ENCODE data around the gene RIT2.

RIT2 gene

GRCh38 chr18:43080671-43081070 is 34.8 kb downstream of the RIT2 start:
- DNase-seq, result no peak

DNA sequence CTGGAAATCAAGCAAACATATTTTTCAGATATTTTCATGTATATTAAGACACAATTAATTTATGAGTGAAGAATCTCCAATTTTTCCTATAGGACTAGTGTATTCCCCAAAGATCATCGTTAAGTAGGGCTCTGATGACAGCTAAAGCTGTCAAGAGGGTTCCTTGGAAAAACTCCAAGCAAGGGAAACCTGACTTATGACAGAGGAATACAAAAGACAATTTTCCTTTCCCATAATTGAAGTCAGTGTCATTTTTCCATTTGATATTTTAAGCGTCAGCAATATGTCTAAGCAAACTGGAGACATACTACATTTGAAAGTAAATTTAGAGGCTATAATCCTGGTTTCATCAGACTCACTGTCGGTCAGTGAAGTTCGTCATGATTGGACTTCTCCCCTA is 36.1 kb downstream of the RIT2 start:
- no peak for DNase-seq

DNA sequence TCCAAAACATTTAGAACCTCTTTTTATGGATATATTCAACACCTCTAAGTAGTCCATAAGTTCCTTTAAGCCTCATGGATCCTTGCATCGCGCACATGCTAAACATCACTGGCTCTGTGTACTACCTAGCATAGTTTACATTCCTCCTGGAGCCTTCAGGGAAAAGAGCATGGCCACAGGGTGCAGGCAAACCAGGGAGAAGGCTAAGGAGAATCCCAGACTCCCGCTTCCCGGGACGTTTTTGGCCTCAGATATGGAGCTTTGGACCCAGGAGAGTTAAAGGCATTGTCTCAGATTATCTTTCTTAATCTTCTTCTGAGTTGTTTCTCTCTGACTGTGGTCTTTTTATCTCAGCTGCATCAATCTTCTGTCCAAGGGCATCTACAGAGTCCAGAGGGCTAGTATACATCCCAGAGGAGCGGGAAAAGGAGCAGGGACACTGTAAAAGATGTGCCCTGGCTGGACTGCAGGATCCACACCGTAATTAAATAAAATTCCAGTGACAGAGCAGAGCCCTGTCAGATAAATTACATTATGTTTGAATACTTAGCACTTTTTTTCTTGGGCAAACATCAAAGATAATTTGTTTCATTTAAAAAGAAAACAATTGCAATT is 36.9 kb downstream of the RIT2 start:
- DNase-seq, result no peak

DNA sequence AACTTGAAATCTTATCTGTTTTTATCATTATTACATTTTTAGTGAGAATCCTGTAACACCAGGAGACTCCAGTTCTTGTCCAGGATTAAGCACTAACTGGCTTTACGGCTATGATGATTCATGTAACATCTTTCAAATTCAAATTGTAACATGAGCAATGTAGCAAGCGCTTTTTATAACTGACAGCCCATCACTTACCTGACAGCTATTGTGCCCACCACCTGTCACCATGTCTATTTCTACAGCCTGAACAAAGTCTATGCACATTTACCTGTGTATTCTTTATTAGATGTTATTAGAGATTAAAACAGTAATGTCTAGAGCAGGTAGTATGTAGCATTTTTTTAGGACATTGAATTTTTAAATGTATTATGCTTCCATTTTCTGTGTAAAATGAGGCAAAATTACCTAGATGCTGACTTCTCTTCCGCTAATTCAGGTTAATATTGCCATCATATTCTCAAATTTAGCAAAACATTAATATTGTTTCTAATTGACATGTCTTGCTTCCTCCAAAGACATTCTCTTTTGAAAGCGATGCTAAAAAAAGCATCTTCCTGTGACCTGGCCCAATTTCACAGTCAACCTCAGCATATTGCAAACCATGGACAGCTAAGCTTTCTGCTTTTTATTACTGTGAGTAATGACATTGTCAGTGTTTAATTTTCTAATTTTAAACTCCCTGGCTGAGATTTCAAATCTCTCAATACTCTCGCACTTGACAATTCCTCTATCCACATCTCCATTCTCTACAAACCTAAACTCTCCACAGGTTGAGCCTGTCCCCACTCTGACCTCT is 37.8 kb downstream of the RIT2 start:
- DNase-seq, result no peak

GRCh38 chr18:43073771-43074170 is 41.7 kb downstream of the RIT2 start:
- no peak for DNase-seq

GRCh38 chr18:43068781-43069180 is 46.7 kb downstream of the RIT2 start:
- no peak for DNase-seq

DNA sequence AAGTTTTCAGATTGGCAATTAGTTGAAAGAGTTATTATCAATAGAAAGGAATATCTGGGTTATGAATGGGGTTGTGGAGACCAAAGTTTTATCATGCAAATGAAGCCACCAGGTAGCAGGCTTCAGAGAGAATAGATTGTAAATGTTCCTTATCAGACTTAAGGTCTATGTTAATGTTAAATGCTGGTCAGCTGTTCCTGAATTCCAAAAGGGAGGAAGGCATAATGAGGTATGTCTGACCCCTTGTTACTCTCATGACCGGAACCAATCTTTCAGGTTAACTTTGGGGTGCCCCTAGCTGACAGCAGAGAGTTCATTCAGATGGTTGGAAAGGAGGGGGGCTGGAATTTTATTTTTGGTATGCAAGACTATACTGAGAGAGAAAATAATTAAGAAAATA is 47.9 kb downstream of the RIT2 start:
- no peak for DNase-seq

DNA sequence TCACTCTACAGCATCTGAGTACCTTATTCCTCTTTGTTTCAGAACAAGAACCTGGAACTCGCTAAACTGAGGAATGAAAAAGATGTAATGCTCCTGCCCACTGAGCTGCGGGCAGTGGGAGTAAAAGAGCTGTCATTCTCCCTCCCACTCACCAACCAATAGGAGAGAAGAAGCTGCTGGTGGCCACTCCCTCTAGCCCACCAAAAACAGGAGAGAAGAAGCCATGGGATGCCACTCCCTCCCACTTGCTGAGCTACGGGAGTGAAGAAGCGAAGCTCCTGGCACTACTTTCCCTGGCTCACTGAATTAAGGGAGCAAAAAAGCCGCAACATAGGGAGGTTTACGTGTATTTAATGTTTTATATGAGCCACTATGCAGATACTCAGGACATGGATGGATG is 53.7 kb downstream of the RIT2 start:
- DNase-seq, result no peak

DNA sequence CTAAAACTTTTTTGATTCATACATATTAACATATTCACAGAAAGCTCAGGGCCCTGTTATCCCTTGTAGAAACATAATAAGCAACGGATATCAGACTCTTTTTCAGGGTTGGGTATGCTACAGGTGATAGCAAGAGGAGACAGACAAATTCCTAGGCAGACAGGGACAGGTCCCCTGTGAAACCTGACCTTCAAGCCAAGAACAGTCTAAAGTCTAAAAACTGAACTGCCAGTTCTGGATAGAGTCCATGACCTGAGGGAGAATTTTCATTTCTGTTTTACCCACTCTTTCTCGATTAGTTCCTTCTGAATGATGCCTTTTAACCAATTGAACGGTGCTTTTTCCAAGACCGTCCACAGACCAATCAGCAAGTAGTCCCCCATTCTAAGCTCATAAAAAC is 54.2 kb downstream of the RIT2 start:
- DNase-seq, result no peak

GRCh38 chr18:43060020-43060419 is 55.5 kb downstream of the RIT2 start:
- no peak for DNase-seq

DNA sequence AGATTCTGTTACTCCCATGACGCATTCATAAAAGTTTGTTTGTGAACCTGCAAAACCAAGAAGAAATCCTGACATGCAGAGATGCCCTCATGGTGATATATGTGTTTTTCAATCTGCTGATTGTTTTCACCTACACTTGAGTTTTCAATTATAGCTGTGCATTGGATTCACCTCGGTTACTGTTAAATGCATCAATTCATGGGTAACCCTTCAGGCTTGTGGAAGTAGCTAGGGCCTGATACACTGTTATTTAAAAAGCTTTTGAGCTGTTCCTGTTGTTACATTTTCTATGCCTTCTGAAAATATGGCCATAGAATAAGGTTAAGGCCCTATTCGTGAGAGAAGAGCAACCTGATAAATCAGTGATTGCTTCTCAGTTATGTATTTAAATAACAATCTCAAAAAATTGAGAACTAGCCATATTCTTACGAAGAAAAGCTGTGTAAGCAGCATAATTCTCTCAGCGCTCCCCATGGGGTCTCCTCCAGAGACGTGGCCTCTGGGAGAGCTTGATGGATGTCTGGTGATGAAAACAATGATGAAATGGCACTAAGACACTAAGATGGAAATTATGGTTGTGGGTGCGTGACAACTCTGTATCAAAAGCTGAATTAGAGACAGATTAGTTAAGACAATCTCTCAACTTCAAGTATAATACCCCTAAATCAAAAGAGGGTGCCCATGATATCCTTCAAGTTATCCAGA is 60.5 kb downstream of the RIT2 start:
- DNase-seq, result no peak

- no peak for DNase-seq
These were observed 66.5 kb downstream of the RIT2 start for GRCh38 chr18:43049021-43049420.

DNA sequence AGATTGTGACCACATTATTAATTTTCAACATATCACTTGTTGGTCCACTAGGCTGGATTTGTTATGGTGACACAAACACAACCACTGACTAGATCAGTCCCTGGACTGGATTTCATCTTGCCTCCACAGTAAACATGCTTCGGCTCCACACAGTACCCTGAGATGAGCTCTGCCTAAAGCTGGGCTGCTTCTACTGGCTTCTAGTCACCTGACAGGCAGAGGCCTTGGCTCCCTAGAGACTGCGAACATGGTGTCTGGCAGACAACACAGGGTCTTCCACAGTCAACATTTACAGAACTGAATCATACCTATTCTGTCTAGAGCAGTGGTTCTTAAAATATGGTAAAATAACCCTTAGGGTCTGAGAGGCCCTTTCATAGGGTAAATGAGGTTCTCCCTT is 69.2 kb downstream of the RIT2 start:
- DNase-seq, result no peak

DNA sequence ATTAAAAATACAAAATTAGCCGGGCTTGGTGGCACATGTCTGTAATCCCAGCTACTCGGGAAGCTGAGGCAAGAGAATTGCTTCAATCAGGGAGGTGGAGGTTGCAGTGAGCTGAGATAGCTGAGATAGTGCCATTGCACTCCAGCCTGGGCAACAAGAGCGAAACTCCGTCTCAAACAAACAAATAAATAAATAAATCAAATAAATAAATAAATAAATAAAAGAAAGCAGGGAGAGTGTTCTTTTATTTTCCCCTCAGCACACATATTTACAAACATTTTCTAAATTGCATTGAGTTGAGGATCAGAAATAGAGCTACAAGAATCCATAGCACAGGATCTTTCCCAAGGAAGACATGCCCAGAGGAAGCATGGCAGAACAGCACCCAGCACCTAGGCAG is 71.9 kb downstream of the RIT2 start:
- DNase-seq, result no peak

- DNase-seq, result no peak
These were observed 75.2 kb downstream of the RIT2 start for GRCh38 chr18:43040281-43040680.

DNA sequence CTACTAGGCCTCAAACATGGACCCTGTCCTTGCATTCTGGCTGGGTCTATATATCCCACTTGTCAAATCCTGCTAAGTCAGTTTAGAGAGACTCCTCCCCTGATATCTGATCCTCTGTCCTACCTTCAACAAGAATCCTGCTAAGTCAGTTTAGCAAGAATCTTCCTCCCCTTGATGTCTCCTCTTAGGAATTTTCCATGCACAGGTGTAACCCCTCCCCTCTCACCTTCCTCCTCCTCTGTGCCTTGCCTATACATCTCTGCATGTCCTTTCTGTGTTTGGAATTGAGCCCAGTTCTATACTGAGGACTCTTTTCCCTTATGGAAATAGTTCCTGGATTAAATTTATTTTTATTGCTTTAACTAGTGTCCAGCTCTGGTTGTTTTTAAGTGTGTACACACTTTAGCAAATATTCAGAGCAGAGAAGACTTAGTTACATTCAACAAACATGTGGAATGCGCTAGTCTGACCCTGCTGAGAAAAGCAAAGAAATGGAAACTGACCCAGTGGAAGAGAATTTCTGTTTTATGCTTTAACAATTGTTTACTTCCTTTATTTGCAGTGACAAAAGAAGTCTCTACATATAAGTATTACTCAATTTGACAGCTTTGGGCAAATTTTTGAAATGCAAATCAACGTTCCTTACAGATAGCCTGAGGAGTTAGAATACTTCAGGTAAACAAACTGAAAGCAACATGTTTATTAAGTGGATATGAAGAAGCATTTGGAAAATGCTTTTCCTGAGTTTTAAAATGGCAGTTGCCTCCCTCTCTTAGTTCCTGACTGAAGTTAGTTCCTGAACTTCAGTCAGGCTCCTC is 80.6 kb downstream of the RIT2 start:
- DNase-seq, result no peak

DNA sequence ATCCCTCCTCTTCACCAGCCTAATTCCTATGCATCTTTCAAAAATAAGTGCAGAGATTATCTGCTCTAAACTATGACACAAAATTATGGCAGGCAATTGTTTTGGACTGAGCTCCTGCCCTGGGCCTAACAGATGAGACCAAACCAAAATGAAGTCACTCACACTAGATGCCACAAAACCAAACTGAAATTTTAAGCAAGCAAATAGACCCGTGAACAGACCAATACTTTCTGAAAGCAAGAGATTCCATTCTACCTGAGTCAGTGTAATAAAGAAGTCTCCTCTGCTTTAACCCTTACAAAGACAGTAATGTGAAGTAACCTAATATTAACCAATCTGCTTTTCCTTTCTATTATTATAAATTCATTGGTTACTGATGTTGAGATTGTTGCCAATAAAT is 84.3 kb downstream of the RIT2 start:
- DNase-seq, result no peak

DNA sequence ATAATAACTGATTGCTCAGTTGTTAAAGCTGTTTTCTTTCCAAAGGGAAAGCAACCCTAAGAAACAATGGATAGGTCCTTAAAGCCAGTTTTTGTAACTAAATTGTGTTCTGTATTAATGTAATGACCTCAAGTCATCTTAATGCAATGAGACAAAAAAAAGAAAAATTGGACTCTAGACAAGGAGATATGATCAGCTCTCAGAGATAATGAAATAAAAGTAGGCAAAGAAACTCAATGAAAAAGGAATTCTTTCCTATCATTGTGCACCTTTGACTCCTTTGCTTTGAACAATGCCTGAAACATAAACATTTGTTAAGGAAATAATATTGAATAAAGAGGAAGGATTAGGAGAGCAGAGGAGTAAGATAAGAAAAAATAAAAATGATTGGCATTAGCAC is 86.1 kb downstream of the RIT2 start:
- DNase-seq, result no peak

GRCh38 chr18:43022874-43023273 is 92.6 kb downstream of the RIT2 start:
- DNase-seq, result no peak

GRCh38 chr18:43017622-43018021 is 97.9 kb downstream of the RIT2 start:
- no peak for DNase-seq

- no peak for DNase-seq
These were observed 102.0 kb downstream of the RIT2 start for GRCh38 chr18:43013486-43013885.

DNA sequence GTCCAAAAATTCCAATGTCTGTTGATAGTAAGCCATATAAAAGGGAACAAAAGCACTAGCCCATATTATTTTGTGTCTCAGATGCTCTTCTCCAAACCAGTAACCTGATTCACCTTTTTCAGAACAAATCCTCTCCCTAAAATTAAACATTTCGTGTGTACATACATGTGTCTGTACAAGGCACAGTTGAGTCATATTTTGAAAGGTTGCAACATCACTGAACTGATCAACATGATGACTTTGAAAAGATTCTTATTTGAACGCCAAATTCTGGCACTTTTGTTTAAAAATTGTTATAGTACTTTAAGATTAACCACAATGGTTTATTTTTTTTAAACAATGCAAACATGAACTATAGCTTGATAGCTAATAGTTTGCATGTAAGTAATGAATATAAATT is 102.5 kb downstream of the RIT2 start:
- DNase-seq, result no peak

- no peak for DNase-seq
These were observed 104.9 kb downstream of the RIT2 start for GRCh38 chr18:43010611-43011010.
